Mesothelial cell of epicardium (in vitro differentiated cells): Measurements from ENCODE around the gene EMC8. TPM values are rescaled to one million over a fixed set of nuclear protein-coding genes. Genes with fewer than 3 reads are reported as not detected.
A peak's percentile ranks its signal among the peaks of the same experiment; 100 is the strongest.

ENCODE experiments used
- DNase-seq, 2 experiments: peaks; one replicate each; pipeline ENCODE4 v3.0.0; 2021; ENCODE audit warnings: low spot score in 2 of 2; ENCODE audit not compliant: unreplicated experiment in 2 of 2
- H3K27ac Mint-ChIP-seq: 2 replicates; pipeline ENCODE4 v1.8.0; 2021; ENCODE audit warnings: mixed read lengths
- H3K27me3 Mint-ChIP-seq: 2 replicates; pipeline ENCODE4 v1.8.0; 2021; ENCODE audit warnings: low read depth, mixed read lengths
- H3K36me3 Mint-ChIP-seq: 2 replicates; pipeline ENCODE4 v1.8.0; 2021; ENCODE audit warnings: mixed read lengths
- H3K4me1 Mint-ChIP-seq: 2 replicates; pipeline ENCODE4 v1.8.0; 2021; ENCODE audit warnings: mixed read lengths
- H3K4me3 Mint-ChIP-seq: 2 replicates; pipeline ENCODE4 v1.8.0; 2021; ENCODE audit warnings: mild to moderate bottlenecking, moderate library complexity, mixed read lengths
- H3K9me3 Mint-ChIP-seq: 2 replicates; pipeline ENCODE4 v1.8.0; 2021; ENCODE audit warnings: mixed read lengths
- total RNA-seq: library from RNA; stranded (reverse); gene quantifications from 3 replicates; pipeline ENCODE4 v1.2.1, GENCODE V29; 2021
- TF ChIP-seq, protein P1 (sequence below): fragments of 200-600 bp; sonication (generic); IDR thresholded peaks from one replicate; pipeline ENCODE4 v1.5.0; 2021; ENCODE audit warnings: antibody characterized with exemption; ENCODE audit not compliant: unreplicated experiment

The EMC8 gene
- total RNA-seq, 1 donor from 2014 or later, result 28.7 TPM

DNA sequence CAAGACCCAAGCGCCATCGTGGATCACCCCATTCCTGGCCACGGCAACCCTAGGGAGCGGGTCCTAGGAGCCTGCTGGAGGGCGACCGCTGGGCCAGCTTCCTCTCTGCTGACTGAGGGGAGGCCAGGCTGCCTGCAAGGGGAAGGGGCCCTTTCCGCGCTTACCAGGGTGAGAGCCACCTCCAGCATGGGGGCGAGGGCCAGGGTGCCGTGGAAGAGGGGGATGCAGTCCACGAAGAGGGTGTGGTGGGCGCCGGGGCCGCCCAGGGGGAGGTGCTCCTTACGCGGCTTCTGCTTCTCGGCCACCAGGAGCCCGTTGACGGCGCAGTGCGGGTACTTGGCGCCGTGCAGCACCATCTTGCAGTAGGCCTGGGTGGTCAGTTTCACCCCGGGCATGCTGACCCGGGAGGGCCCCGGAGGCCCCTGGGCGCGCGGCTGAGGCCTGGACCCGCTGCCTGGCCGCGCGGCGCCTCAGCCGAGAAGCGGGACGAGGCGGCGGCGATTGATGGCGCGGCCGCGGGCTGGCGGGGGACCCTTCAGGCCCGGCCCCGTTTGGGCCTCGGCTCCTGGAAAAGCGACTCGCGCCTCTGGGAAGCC, 345 bp downstream of the EMC8 start:
- peaks cover 28% of the 10 kb centered on the region for H3K36me3 Mint-ChIP-seq
- TF ChIP-seq, protein P1, sequence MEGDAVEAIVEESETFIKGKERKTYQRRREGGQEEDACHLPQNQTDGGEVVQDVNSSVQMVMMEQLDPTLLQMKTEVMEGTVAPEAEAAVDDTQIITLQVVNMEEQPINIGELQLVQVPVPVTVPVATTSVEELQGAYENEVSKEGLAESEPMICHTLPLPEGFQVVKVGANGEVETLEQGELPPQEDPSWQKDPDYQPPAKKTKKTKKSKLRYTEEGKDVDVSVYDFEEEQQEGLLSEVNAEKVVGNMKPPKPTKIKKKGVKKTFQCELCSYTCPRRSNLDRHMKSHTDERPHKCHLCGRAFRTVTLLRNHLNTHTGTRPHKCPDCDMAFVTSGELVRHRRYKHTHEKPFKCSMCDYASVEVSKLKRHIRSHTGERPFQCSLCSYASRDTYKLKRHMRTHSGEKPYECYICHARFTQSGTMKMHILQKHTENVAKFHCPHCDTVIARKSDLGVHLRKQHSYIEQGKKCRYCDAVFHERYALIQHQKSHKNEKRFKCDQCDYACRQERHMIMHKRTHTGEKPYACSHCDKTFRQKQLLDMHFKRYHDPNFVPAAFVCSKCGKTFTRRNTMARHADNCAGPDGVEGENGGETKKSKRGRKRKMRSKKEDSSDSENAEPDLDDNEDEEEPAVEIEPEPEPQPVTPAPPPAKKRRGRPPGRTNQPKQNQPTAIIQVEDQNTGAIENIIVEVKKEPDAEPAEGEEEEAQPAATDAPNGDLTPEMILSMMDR, result no peak
- DNase-seq, result peak in 1 of 2 experiments; percentile 66

DNA sequence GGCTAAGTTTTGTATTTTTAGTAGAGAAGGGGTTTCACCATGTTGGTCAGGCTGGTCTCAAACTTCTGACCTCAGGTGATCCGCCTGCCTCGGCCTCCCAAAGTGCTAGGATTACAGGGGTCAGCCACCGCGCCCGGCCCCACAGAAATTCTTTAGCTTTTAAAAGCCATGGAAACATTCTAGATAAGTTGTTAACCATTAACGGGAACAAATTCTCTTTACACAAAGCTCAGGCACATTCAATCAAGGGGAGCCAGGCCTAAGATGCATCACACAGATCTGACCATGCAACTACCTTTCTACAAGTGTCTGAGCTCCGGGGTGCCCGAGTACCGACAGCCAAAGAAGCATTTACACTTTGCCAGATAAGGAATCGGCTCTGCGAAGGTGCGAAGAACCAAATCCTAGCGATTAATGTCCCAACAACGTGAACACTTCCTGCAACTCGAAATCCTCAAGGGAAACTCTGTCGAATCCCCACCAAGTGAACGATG, 1.0 kb downstream of the EMC8 start:
- DNase-seq, result no peak
- Mint-ChIP-seq H3K4me1 (peaks cover 26% of the 10 kb centered on the region), H3K36me3 (peaks cover 24% of the 10 kb centered on the region), H3K4me3 (peak overlapping the region; percentile 89), H3K9me3 (no peaks in the 10 kb centered on the region), H3K27me3 (no peaks in the 10 kb centered on the region), H3K27ac (peak overlapping the region; percentile 84)
- TF ChIP-seq, protein P1, result no peak

More for the DNA sequence above, 345 bp downstream of the EMC8 start:
- H3K27me3 Mint-ChIP-seq, result no peaks in the 10 kb centered on the region
- peaks cover 26% of the 10 kb centered on the region for H3K4me1 Mint-ChIP-seq
- peak overlapping the region; percentile 85 for H3K27ac Mint-ChIP-seq
- peak overlapping the region; percentile 89 for H3K4me3 Mint-ChIP-seq
- H3K9me3 Mint-ChIP-seq, result no peaks in the 10 kb centered on the region

DNA sequence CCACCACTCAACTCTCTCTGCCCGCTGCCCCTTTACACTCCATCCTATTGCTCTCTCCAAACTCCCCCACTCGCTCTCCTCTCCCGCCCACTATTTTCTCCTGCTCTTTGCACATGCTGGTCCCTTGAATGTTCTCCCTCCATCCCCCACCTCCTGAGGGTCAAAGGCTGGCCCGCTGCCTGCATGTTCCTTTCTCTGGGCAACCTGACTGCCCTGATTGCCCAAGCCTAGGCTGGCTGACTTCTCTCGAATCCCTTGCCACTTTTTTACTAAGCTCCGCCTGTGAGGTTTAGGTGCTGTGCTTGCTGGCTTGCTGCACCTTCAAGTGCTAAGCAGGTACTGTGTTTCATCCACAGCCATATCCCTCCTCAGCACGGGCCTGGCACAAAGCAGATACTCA, 2.7 kb downstream of the EMC8 start:
- H3K4me1 Mint-ChIP-seq, result peaks cover 26% of the 10 kb centered on the region
- no peaks in the 10 kb centered on the region for H3K27me3 Mint-ChIP-seq
- peaks cover 29% of the 10 kb centered on the region for H3K36me3 Mint-ChIP-seq
- DNase-seq, result no peak
- no peak overlapping the region for H3K4me3 Mint-ChIP-seq
- TF ChIP-seq, protein P1, result no peak
- peaks cover 4% of the 10 kb centered on the region for H3K9me3 Mint-ChIP-seq
- no peak overlapping the region for H3K27ac Mint-ChIP-seq

DNA sequence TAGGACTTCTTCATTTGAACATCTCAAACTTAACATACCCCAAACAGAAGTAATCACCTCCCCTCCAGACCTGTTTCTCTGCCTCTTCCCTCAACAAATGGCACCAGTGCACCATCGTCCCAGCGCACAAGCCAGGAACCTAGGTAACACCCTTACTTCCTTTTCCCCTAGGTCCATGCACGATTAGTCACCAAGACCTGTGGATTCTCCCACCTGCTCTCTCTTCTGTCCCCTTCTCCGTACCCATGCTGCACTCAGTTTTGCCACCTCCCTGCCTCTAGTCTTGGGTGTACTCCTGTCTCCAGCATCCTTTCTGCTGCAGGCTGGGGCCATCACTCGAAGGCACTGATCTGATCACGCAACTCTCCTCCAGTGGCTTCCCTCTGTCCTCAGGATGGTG, 3.2 kb downstream of the EMC8 start:
- Mint-ChIP-seq H3K36me3 (peaks cover 29% of the 10 kb centered on the region), H3K9me3 (peaks cover 7% of the 10 kb centered on the region)
- TF ChIP-seq, protein P1, result no peak

DNA sequence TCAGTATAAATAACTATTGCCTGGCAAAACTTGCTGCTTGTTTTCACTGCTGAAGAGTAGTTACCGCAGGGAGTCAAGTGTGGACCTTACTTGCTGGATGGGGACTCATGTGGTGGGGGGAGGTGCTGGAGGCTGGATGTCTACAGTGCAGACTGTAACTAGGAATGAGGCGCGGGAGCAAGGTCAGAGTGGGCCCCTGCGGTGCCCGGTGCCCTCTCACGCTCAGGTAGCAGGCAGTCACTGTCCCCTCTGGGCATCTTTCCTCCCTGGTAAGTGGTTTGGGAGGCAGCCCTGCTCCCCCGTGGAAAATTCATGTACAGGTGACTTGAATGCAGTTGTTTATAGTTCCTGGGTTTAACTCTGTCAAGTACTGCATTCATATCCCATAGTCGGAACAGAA, 4.6 kb downstream of the EMC8 start:
- H3K9me3 Mint-ChIP-seq, result peaks cover 7% of the 10 kb centered on the region
- TF ChIP-seq, protein P1, result no peak
- H3K27me3 Mint-ChIP-seq, result no peaks in the 10 kb centered on the region
- peaks cover 10% of the 10 kb centered on the region for H3K4me1 Mint-ChIP-seq
- no peak overlapping the region for H3K27ac Mint-ChIP-seq
- no peak for DNase-seq
- H3K4me3 Mint-ChIP-seq, result no peak overlapping the region
- peaks cover 29% of the 10 kb centered on the region for H3K36me3 Mint-ChIP-seq

More for the DNA sequence above, 3.2 kb downstream of the EMC8 start:
- Mint-ChIP-seq H3K4me1 (peaks cover 22% of the 10 kb centered on the region), H3K4me3 (no peak overlapping the region), H3K27me3 (no peaks in the 10 kb centered on the region), H3K27ac (no peak overlapping the region)
- no peak for DNase-seq
